HK-2 (cell line): ENCODE measurements around the gene FNBP1.
"Not testable (repeated sequence)": the region's sequence is repeated elsewhere in the genome, so short reads cannot be mapped to it uniquely, and the experiment has no call there.

ENCODE experiments used
- DNase-seq: peaks from one replicate; pipeline ENCODE4 v3.0.0-alpha.2; 2018; ENCODE audit not compliant: unreplicated experiment

The FNBP1 gene

GRCh38 chr9:129953736-129954135 is 89.3 kb downstream of the FNBP1 start:
- no peak for DNase-seq

GRCh38 chr9:129952337-129952736 is 90.7 kb downstream of the FNBP1 start:
- DNase-seq = no peak

- DNase-seq = no peak
These were observed 93.2 kb downstream of the FNBP1 start for GRCh38 chr9:129949821-129950220.

- not testable (repeated sequence) for DNase-seq
These were observed 94.4 kb downstream of the FNBP1 start for GRCh38 chr9:129948626-129949025.

- no peak for DNase-seq
These were observed 96.6 kb downstream of the FNBP1 start for GRCh38 chr9:129946246-129946995.

- DNase-seq = no peak
These were observed 97.7 kb downstream of the FNBP1 start for GRCh38 chr9:129945314-129945713.

- DNase-seq = no peak
These were observed 98.4 kb downstream of the FNBP1 start for GRCh38 chr9:129944506-129945116.

- DNase-seq = no peak
These were observed 103.6 kb downstream of the FNBP1 start for GRCh38 chr9:129939431-129939830.

- DNase-seq = no peak
These were observed 104.6 kb downstream of the FNBP1 start for GRCh38 chr9:129938291-129938979.

- not testable (repeated sequence) for DNase-seq
These were observed 105.1 kb downstream of the FNBP1 start for GRCh38 chr9:129937879-129938278.

GRCh38 chr9:129936222-129936621 is 106.8 kb downstream of the FNBP1 start:
- no peak for DNase-seq

GRCh38 chr9:129934780-129935179 is 108.2 kb downstream of the FNBP1 start:
- no peak for DNase-seq

- DNase-seq = no peak
These were observed 108.9 kb downstream of the FNBP1 start for GRCh38 chr9:129934041-129934591.

GRCh38 chr9:129933185-129934040 is 109.6 kb downstream of the FNBP1 start:
- DNase-seq = no peak

- DNase-seq = no peak
These were observed 110.5 kb downstream of the FNBP1 start for GRCh38 chr9:129932303-129933151.

GRCh38 chr9:129930743-129931142 is 112.2 kb downstream of the FNBP1 start:
- DNase-seq = no peak

GRCh38 chr9:129929496-129930125 is 113.4 kb downstream of the FNBP1 start:
- no peak for DNase-seq

GRCh38 chr9:129923589-129923988 is 119.4 kb downstream of the FNBP1 start:
- DNase-seq = no peak

GRCh38 chr9:129921905-129922304 is 121.1 kb downstream of the FNBP1 start:
- no peak for DNase-seq

GRCh38 chr9:129919841-129920240 is 123.1 kb downstream of the FNBP1 start:
- no peak for DNase-seq
